ENCODE data around the gene NEDD9. TPM values are rescaled to one million over a fixed set of nuclear protein-coding genes. Genes with fewer than 3 reads are reported as not detected.

The NEDD9 gene
- polyA plus RNA-seq, 1 donor (not counting 4 experiments of a cell fraction or from before 2014, with no cell fraction given), result 3.3 TPM

DNA sequence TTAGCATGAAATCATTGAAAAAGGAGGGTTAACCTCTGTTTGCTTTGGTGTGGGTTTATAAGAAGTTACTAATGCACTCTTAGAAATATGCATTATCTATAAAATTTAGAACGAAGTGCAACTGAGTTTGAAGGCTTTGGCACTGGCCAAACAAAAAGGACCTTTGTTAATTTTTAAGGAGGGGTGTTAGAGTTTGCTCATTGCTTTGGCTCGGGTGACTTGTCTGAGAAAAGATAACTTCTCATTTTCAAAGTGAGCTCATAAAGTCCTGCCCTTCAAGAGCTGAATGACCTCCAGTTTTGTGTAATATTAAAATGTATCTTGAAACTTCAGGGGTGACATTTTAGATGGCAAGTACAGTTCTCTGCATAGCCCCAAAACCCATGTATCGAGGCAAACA lies 25.9 kb downstream of the NEDD9 start:
- no peaks in the 10 kb centered on the region for H3K79me2 ChIP-seq (ENCODE audit: control insufficient read depth, insufficient read depth, low read length)

GRCh38 chr6:11204794-11205366 lies 27.6 kb downstream of the NEDD9 start:
- no peaks in the 10 kb centered on the region for H3K9me3 ChIP-seq (ENCODE audit: control insufficient read depth, low read depth, low read length)
- no peak overlapping the region for H2AFZ ChIP-seq (ENCODE audit: control insufficient read depth, low read length)
- FAIRE-seq (no peak), DNase-seq (ENCODE audit: low read depth, low spot score) (no peak)
- no peak for TF ChIP-seq EZH2 (IDR thresholded peaks at IDR 0.05; ENCODE audit: low read length)
- TF ChIP-seq, protein P1, sequence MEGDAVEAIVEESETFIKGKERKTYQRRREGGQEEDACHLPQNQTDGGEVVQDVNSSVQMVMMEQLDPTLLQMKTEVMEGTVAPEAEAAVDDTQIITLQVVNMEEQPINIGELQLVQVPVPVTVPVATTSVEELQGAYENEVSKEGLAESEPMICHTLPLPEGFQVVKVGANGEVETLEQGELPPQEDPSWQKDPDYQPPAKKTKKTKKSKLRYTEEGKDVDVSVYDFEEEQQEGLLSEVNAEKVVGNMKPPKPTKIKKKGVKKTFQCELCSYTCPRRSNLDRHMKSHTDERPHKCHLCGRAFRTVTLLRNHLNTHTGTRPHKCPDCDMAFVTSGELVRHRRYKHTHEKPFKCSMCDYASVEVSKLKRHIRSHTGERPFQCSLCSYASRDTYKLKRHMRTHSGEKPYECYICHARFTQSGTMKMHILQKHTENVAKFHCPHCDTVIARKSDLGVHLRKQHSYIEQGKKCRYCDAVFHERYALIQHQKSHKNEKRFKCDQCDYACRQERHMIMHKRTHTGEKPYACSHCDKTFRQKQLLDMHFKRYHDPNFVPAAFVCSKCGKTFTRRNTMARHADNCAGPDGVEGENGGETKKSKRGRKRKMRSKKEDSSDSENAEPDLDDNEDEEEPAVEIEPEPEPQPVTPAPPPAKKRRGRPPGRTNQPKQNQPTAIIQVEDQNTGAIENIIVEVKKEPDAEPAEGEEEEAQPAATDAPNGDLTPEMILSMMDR (optimal IDR thresholded peaks at IDR 0.05 in 1 of 3, IDR thresholded peaks at IDR 0.05 in 1 of 3, conservative IDR thresholded peaks at IDR 0.05 in 1 of 3; ENCODE audit: extremely low read depth in 1 of 3, insufficient read depth in 2 of 3, low read length in 3 of 3), result no peak
- H3K4me1 ChIP-seq (ENCODE audit: control insufficient read depth, extremely low read depth, insufficient read depth, low read length), result peaks cover 51% of the 10 kb centered on the region
- H3K4me3 ChIP-seq (ENCODE audit: control insufficient read depth in 2 of 3, extremely low read depth in 1 of 3, insufficient read depth in 2 of 3, low read depth in 1 of 3, low read length in 3 of 3), result no peak overlapping the region
- no peak overlapping the region for H3K4me2 ChIP-seq (ENCODE audit: control insufficient read depth, extremely low read depth, insufficient read depth, low read depth, low read length)
- no peaks in the 10 kb centered on the region for H3K9me1 ChIP-seq (ENCODE audit: control insufficient read depth, extremely low read depth, insufficient read depth, low read length)
- H3K79me2 ChIP-seq (ENCODE audit: control insufficient read depth, insufficient read depth, low read length), result no peaks in the 10 kb centered on the region
- no peaks in the 10 kb centered on the region for H4K20me1 ChIP-seq (ENCODE audit: control insufficient read depth, extremely low read depth, insufficient read depth, low read length)
- H3K36me3 ChIP-seq (ENCODE audit: control insufficient read depth in 2 of 2, extremely low read depth in 1 of 2, insufficient read depth in 2 of 2, low read length in 2 of 2), result no peaks in the 10 kb centered on the region
- dilution Hi-C loops (cut with MboI; ENCODE audit: extremely low pct_ligation_motif_present, low sequenced_read_pairs), result no loop called here
- no peaks in the 10 kb centered on the region for H3K27me3 ChIP-seq (ENCODE audit: control insufficient read depth, extremely low read depth, insufficient read depth, low read length)
- no peak overlapping the region for H3K9ac ChIP-seq (ENCODE audit: control insufficient read depth, extremely low read depth, insufficient read depth, low read length)
- no peak overlapping the region for H3K27ac ChIP-seq (ENCODE audit: control insufficient read depth, insufficient read depth, low read length)

More for the DNA sequence above, 25.9 kb downstream of the NEDD9 start:
- no peak for FAIRE-seq
- Histone ChIP-seq H3K36me3 (ENCODE audit: control insufficient read depth in 2 of 2, extremely low read depth in 1 of 2, insufficient read depth in 2 of 2, low read length in 2 of 2) (no peaks in the 10 kb centered on the region), H3K9ac (ENCODE audit: control insufficient read depth, extremely low read depth, insufficient read depth, low read length) (peak overlapping the region; percentile 59), H3K4me3 (ENCODE audit: control insufficient read depth in 2 of 3, extremely low read depth in 1 of 3, insufficient read depth in 2 of 3, low read depth in 1 of 3, low read length in 3 of 3) (peak overlapping the region in 1 of 3 experiments; percentile 5), H3K27me3 (ENCODE audit: control insufficient read depth, extremely low read depth, insufficient read depth, low read length) (no peaks in the 10 kb centered on the region), H3K9me3 (ENCODE audit: control insufficient read depth, low read depth, low read length) (no peaks in the 10 kb centered on the region), H3K4me2 (ENCODE audit: control insufficient read depth, extremely low read depth, insufficient read depth, low read depth, low read length) (peak overlapping the region; percentile 60), H3K4me1 (ENCODE audit: control insufficient read depth, extremely low read depth, insufficient read depth, low read length) (peaks cover 42% of the 10 kb centered on the region), H3K27ac (ENCODE audit: control insufficient read depth, insufficient read depth, low read length) (peak overlapping the region; percentile 84), H3K9me1 (ENCODE audit: control insufficient read depth, extremely low read depth, insufficient read depth, low read length) (no peaks in the 10 kb centered on the region), H2AFZ (ENCODE audit: control insufficient read depth, low read length) (no peak overlapping the region), H4K20me1 (ENCODE audit: control insufficient read depth, extremely low read depth, insufficient read depth, low read length) (no peaks in the 10 kb centered on the region)
- DNase-seq (ENCODE audit: low read depth, low spot score), result no peak
- TF ChIP-seq, protein P1 (optimal IDR thresholded peaks at IDR 0.05 in 1 of 3, IDR thresholded peaks at IDR 0.05 in 1 of 3, conservative IDR thresholded peaks at IDR 0.05 in 1 of 3; ENCODE audit: extremely low read depth in 1 of 3, insufficient read depth in 2 of 3, low read length in 3 of 3), result no peak
- TF ChIP-seq EZH2 (IDR thresholded peaks at IDR 0.05; ENCODE audit: low read length), result no peak
- dilution Hi-C loops (cut with MboI; ENCODE audit: extremely low pct_ligation_motif_present, low sequenced_read_pairs), result no loop called here
